ENCODE measurements around the gene PSTPIP1.

DNA sequence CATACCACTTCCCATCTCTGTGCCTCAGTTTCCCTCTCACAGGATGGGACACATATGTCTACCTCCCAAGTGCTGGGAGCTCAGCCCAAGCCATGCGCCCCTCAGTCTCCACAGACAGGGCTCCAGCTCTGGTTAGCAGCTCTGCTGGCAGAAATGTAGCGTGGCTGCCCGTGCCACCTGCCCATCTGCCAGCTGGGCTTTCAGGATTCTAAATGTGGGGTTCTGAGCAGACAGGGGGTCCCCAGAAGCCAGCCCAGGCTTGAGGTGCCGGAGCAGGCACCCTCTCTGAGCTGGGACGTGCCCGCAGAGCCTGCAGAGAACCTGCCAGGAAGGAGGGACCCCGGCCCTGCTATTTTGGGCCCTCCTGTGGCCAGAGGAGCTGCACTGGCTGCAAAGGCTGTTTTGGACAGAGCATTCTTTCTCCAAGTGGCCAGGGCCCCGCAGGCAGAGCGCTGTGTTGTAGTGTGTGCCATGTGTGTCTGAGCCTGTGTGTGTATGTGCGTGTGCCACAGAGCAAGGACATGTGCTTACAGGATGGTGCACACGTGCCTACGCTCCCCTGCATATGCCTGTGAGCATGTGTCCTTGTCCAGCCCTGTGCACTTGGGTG lies 31.7 kb downstream of the PSTPIP1 start:
- TF ChIP-seq POLR2A (IDR thresholded peaks at IDR 0.05; ENCODE audit: low read length) (no peak), GATA1 (IDR thresholded peaks at IDR 0.05; ENCODE audit: low read depth, low read length) (no peak)

Data from erythroblast (primary cell).